GM12878 (cell line): ENCODE results near the gene MED22.
"Not testable (repeated sequence)": the region's sequence is repeated elsewhere in the genome, so short reads cannot be mapped to it uniquely, and the experiment has no call there.

ENCODE experiments used
- ASH2L ChIP-seq: fragments of 300-600, 200-600 bp; sonication (generic); IDR thresholded peaks from 2 replicates; pipeline ENCODE4 v1.6.1; 2017; ENCODE audit warnings: low read depth, mild to moderate bottlenecking, borderline replicate concordance
- CBX3 ChIP-seq: fragments of 200-600 bp; sonication (generic); IDR thresholded peaks from 2 replicates; pipeline ENCODE4 v1.6.1; 2016; ENCODE audit warnings: low read depth, borderline replicate concordance
- EP300 ChIP-seq, 2 experiments: fragments of 150-350 bp in 1 of 2; IDR thresholded peaks; 2 replicates each; pipeline ENCODE4 v1.6.1; 2011 to 2012; ENCODE audit warnings: low read depth in 2 of 2, low read length in 2 of 2, borderline replicate concordance in 1 of 2, improper control_type of control experiment in 1 of 2, inconsistent platforms in 1 of 2; ENCODE audit not compliant: control insufficient read depth in 1 of 2
- EZH2 ChIP-seq: IDR thresholded peaks from 2 replicates; pipeline ENCODE4 v1.6.1; 2012; ENCODE audit warnings: low read depth, mild to moderate bottlenecking, control low read depth, inconsistent platforms, low read length, borderline replicate concordance; ENCODE audit not compliant: control insufficient read depth
- HDGF ChIP-seq: fragments of 450-650 bp; IDR thresholded peaks from 2 replicates; pipeline ENCODE4 v1.6.1; 2016; ENCODE audit warnings: antibody characterized with exemption
- RAD21 ChIP-seq: IDR thresholded peaks from 2 replicates; pipeline ENCODE4 v1.6.1; 2011; ENCODE audit warnings: mild to moderate bottlenecking, low read depth, low read length, moderate library complexity; ENCODE audit not compliant: insufficient read depth
- SP1 ChIP-seq: IDR thresholded peaks from one replicate; pipeline ENCODE4 v1.6.1; 2011; ENCODE audit warnings: low read depth, low read length
- SUZ12 ChIP-seq: fragments of 200-600 bp; sonication (generic); IDR thresholded peaks from one replicate; pipeline ENCODE4 v1.6.1; 2018; ENCODE audit warnings: antibody characterized with exemption, mild to moderate bottlenecking; ENCODE audit not compliant: unreplicated experiment
- ZBED1 ChIP-seq: IDR thresholded peaks from 2 replicates; pipeline ENCODE4 v1.6.1; 2016; ENCODE audit warnings: borderline replicate concordance
- TF ChIP-seq, protein P1 (sequence below): fragments of 450-650 bp; IDR thresholded peaks from 2 replicates; pipeline ENCODE4 v1.6.1; 2016; ENCODE audit warnings: mild to moderate bottlenecking
- TF ChIP-seq, protein P2 (sequence below), 3 experiments: IDR thresholded peaks in 2 of 3; conservative IDR thresholded peaks in 1 of 3; 2 replicates each; pipeline ENCODE4 v1.5.1; 2011; ENCODE audit warnings: low read depth in 3 of 3, low read length in 3 of 3, mild to moderate bottlenecking in 3 of 3, control low read depth in 2 of 3, moderate library complexity in 2 of 3, inconsistent platforms in 1 of 3, mixed read lengths in 1 of 3; ENCODE audit not compliant: control insufficient read depth in 2 of 3, insufficient read depth in 1 of 3; ENCODE audit errors: extremely low read depth in 1 of 3
- TF ChIP-seq, protein P3 (sequence below): IDR thresholded peaks from 2 replicates; pipeline ENCODE4 v1.6.1; 2012; ENCODE audit warnings: low read depth, low read length, improper control_type of control experiment

DNA sequence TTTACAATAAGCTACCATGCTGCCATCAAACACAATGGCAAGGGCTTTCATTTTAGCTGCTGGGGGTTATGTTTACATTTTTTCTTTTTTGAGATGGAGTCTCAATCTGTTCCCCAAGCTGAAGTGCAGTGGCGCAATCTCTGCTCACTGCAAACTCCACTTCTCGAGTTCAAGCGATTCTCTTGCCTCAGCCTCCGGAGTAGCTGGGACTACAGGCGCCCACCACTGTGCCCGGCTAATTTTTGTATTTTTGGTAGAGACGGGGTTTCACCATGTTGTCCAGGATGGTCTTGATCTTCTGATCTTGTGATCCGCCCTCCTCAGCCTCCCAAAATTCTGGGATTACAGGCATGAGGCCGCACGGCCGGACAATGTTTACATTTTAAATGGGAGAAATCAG, 13.0 kb downstream of the MED22 start:
- TF ChIP-seq, protein P1, sequence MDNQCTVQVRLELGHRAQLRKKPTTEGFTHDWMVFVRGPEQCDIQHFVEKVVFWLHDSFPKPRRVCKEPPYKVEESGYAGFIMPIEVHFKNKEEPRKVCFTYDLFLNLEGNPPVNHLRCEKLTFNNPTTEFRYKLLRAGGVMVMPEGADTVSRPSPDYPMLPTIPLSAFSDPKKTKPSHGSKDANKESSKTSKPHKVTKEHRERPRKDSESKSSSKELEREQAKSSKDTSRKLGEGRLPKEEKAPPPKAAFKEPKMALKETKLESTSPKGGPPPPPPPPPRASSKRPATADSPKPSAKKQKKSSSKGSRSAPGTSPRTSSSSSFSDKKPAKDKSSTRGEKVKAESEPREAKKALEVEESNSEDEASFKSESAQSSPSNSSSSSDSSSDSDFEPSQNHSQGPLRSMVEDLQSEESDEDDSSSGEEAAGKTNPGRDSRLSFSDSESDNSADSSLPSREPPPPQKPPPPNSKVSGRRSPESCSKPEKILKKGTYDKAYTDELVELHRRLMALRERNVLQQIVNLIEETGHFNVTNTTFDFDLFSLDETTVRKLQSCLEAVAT = not testable (repeated sequence)
- not testable (repeated sequence) for TF ChIP-seq SUZ12; SP1; ZBED1; EZH2; RAD21; HDGF; ASH2L; EP300 (IDR thresholded peaks at IDR 0.05; ENCODE audit: borderline replicate concordance in 1 of 2, control insufficient read depth in 1 of 2, low read depth in 2 of 2, low read length in 2 of 2); CBX3
- TF ChIP-seq, protein P2, sequence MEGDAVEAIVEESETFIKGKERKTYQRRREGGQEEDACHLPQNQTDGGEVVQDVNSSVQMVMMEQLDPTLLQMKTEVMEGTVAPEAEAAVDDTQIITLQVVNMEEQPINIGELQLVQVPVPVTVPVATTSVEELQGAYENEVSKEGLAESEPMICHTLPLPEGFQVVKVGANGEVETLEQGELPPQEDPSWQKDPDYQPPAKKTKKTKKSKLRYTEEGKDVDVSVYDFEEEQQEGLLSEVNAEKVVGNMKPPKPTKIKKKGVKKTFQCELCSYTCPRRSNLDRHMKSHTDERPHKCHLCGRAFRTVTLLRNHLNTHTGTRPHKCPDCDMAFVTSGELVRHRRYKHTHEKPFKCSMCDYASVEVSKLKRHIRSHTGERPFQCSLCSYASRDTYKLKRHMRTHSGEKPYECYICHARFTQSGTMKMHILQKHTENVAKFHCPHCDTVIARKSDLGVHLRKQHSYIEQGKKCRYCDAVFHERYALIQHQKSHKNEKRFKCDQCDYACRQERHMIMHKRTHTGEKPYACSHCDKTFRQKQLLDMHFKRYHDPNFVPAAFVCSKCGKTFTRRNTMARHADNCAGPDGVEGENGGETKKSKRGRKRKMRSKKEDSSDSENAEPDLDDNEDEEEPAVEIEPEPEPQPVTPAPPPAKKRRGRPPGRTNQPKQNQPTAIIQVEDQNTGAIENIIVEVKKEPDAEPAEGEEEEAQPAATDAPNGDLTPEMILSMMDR (IDR thresholded peaks at IDR 0.05 in 2 of 3, conservative IDR thresholded peaks at IDR 0.05 in 1 of 3; ENCODE audit: control insufficient read depth in 2 of 3, extremely low read depth in 1 of 3, insufficient read depth in 1 of 3, low read depth in 3 of 3, low read length in 3 of 3) = not testable (repeated sequence)
- TF ChIP-seq, protein P3, sequence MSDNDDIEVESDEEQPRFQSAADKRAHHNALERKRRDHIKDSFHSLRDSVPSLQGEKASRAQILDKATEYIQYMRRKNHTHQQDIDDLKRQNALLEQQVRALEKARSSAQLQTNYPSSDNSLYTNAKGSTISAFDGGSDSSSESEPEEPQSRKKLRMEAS = not testable (repeated sequence)
